Esophagus squamous epithelium (tissue), 5 donors: ENCODE results near the gene SLC6A4. TPM values are rescaled to one million over a fixed set of nuclear protein-coding genes. Genes with fewer than 3 reads are reported as not detected.

ENCODE experiments used
- DNase-seq: peaks from one replicate; lab custom pipeline; 2025; lab: John Stamatoyannopoulos, UW
- H3K27ac ChIP-seq, 4 donors: fragments of 200-600 bp; sonication (generic); one replicate each; pipeline ENCODE4 v1.5.1; 2016 to 2019; ENCODE audit warnings: mild to moderate bottlenecking in 1 of 4
- H3K27me3 ChIP-seq, 4 donors: fragments of 200-600 bp; sonication (generic); 1 replicate in 3 of 4; 2 replicates in 1 of 4; pipeline versions ENCODE4 v1.5.1 to v1.6.0; 2017 to 2021; ENCODE audit warnings: antibody characterized with exemption in 1 of 4
- H3K36me3 ChIP-seq, 3 donors: fragments of 200-600 bp; sonication (generic); one replicate each; pipeline ENCODE4 v1.5.1; 2016 to 2019
- H3K4me1 ChIP-seq, 3 donors: fragments of 200-600 bp; sonication (generic); one replicate each; pipeline ENCODE4 v1.5.1; 2017 to 2019
- H3K4me3 ChIP-seq, 4 donors: fragments of 200-600 bp; sonication (generic); 1 replicate in 3 of 4; 2 replicates in 1 of 4; pipeline ENCODE4 v1.5.1; 2016 to 2019; ENCODE audit warnings: mild to moderate bottlenecking in 2 of 4, moderate library complexity in 1 of 4
- H3K9me3 ChIP-seq, 3 donors: fragments of 200-600 bp; sonication (generic); one replicate each; pipeline ENCODE4 v1.5.1; 2016 to 2019
- POLR2A ChIP-seq, 4 donors: fragments of 450-650 bp; IDR thresholded peaks; one replicate each; pipeline ENCODE4 v1.6.1; 2017; ENCODE audit warnings: antibody characterized with exemption in 4 of 4, mild to moderate bottlenecking in 4 of 4, moderate library complexity in 3 of 4
- WGBS, 2 donors: methylation state at CpG; one replicate each; pipeline ENCODE4 v1.1.5; 2018; 5-methylcytosine and 5-hydroxymethylcytosine counted together
- intact Hi-C: fragments of 100-400 bp; cut with DNase I; formaldehyde crosslinking; loops from one replicate; pipeline ENCODE4 v1.15.0; 2022
- total RNA-seq, 4 donors: library from RNA; depleted of rRNA; stranded (reverse); fragments of >200 nt; gene quantifications; one replicate each; pipeline ENCODE4 v1.1.0, GENCODE V29; 2016
- TF ChIP-seq, protein P1 (sequence below), 6 experiments: fragments of 450-650 bp in 4 of 6; fragments of 200-600 bp in 2 of 6; sonication (generic) in 2 of 6; IDR thresholded peaks; one replicate each; pipeline ENCODE4 v1.5.1; 2016 to 2019; ENCODE audit warnings: antibody characterized with exemption in 6 of 6, mild to moderate bottlenecking in 4 of 6, moderate library complexity in 4 of 6
- donor health status: DM: yes; HTN: yes; CAD: no.

Gene SLC6A4
- total RNA-seq, 4 donors from 2014 or later, result 0.48 to 8.2 (median 3.5) TPM

DNA sequence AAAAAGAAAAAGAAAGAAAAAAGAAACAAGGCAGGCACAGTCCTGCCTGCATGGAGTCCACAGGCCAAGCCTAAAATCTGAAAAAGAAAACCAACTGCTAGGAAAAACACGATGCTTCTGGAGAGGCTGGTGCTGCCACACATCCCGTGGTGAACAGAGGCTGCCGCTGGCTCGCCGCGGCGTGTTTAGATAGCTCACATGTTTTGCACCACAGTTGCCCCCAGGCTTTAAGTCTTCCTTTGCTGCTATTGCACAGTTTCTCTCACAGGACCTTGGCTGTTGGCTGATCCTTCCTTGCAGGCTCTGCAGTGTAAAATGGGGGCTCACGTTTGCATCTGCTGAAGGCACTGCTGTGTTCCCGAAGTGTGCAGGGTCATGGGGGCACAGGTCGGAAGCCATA is 8.6 kb downstream of the SLC6A4 start:
- H3K4me3 ChIP-seq, result no peak overlapping the region
- H3K27ac ChIP-seq, result peak overlapping the region in 3 of 4 donors; percentile 52 to 75 (median 68)

DNA sequence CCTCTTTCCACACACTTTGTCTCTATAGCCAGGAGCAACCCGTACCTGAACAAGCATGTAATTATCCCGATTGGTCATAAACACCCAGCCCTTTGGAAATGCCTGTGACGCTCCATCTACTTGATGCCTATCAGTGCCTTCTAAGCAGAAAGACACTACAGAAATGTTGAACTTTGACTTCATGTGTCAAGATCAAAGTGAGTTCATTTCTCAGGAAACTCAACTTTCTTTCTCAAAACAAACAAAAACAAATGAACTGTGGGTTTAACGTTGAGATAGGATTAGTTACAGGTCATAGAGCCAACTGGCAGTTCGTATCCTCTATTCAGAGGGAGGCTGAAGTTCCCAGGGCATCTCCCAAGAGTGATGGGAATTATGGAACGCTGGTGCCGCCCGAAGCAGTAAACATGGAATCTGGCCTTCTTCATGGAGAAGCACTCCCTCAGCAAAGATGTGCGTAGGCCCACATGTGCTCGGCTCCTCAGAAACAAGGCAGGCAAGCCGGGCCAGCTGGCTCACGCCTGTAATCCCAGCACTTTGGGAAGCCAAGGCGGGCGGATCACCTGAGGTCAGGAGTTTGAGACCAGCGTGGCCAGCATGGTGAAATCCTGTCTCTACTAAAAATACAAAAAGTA is 9.5 kb downstream of the SLC6A4 start:
- peak overlapping the region; percentile 52 to 75 (median 63) for H3K27ac ChIP-seq
- H3K27me3 ChIP-seq, result peaks cover 0 to 14% (median 0%) of the 10 kb centered on the region in 4 donors
- DNase-seq, result no peak
- 43 to 49% methylated on average over 13 to 15 of the region's 15 CpGs for WGBS, 2 donors
- no peak overlapping the region for H3K4me3 ChIP-seq
- TF ChIP-seq, protein P1, sequence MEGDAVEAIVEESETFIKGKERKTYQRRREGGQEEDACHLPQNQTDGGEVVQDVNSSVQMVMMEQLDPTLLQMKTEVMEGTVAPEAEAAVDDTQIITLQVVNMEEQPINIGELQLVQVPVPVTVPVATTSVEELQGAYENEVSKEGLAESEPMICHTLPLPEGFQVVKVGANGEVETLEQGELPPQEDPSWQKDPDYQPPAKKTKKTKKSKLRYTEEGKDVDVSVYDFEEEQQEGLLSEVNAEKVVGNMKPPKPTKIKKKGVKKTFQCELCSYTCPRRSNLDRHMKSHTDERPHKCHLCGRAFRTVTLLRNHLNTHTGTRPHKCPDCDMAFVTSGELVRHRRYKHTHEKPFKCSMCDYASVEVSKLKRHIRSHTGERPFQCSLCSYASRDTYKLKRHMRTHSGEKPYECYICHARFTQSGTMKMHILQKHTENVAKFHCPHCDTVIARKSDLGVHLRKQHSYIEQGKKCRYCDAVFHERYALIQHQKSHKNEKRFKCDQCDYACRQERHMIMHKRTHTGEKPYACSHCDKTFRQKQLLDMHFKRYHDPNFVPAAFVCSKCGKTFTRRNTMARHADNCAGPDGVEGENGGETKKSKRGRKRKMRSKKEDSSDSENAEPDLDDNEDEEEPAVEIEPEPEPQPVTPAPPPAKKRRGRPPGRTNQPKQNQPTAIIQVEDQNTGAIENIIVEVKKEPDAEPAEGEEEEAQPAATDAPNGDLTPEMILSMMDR (IDR thresholded peaks at IDR 0.05), result no peak
- TF ChIP-seq POLR2A (IDR thresholded peaks at IDR 0.05), result no peak
- H3K9me3 ChIP-seq, result no peaks in the 10 kb centered on the region
- intact Hi-C loops, result no loop called here
- peaks cover 0 to 67% (median 19%) of the 10 kb centered on the region in 3 donors for H3K4me1 ChIP-seq
- peaks cover 0 to 3% (median 0%) of the 10 kb centered on the region in 3 donors for H3K36me3 ChIP-seq

More for the DNA sequence above, 8.6 kb downstream of the SLC6A4 start:
- intact Hi-C loops, result no loop called here
- no peak for DNase-seq
- Histone ChIP-seq H3K27me3 (peaks cover 0 to 14% (median 0%) of the 10 kb centered on the region in 4 donors), H3K9me3 (no peaks in the 10 kb centered on the region), H3K36me3 (no peaks in the 10 kb centered on the region), H3K4me1 (peaks cover 0 to 69% (median 19%) of the 10 kb centered on the region in 3 donors)
- TF ChIP-seq, protein P1 (IDR thresholded peaks at IDR 0.05), result no peak
- no peak for TF ChIP-seq POLR2A (IDR thresholded peaks at IDR 0.05)
- 50 to 58% methylated on average over 10 of the region's 10 CpGs for WGBS, 2 donors

- no peak for DNase-seq
- Histone ChIP-seq H3K27me3 (peaks cover 0 to 9% (median 0%) of the 10 kb centered on the region in 4 donors), H3K36me3 (peaks cover 0 to 3% (median 0%) of the 10 kb centered on the region in 3 donors), H3K9me3 (no peaks in the 10 kb centered on the region), H3K27ac (peak overlapping the region in 3 of 4 donors; percentile 5 to 75 (median 53)), H3K4me1 (peaks cover 0 to 58% (median 15%) of the 10 kb centered on the region in 3 donors), H3K4me3 (no peak overlapping the region)
- TF ChIP-seq, protein P1 (IDR thresholded peaks at IDR 0.05), result no peak
- no peak for TF ChIP-seq POLR2A (IDR thresholded peaks at IDR 0.05)
- intact Hi-C loops, result no loop called here
- 42 to 85% methylated on average over 3 of the region's 3 CpGs for WGBS, 2 donors
Observed at GRCh38 chr17:30225112-30225511, 10.4 kb downstream of the SLC6A4 start.

GRCh38 chr17:30224419-30224960 is 11.0 kb downstream of the SLC6A4 start:
- 51 to 56% methylated on average over 6 of the region's 8 CpGs for WGBS, 2 donors
- peaks cover 0 to 9% (median 0%) of the 10 kb centered on the region in 4 donors for H3K27me3 ChIP-seq
- no peaks in the 10 kb centered on the region for H3K9me3 ChIP-seq
- TF ChIP-seq, protein P1 (IDR thresholded peaks at IDR 0.05), result no peak
- no peak for TF ChIP-seq POLR2A (IDR thresholded peaks at IDR 0.05)
- no peak overlapping the region for H3K4me3 ChIP-seq
- intact Hi-C loops, result no loop called here
- peak overlapping the region in 1 of 4 donors; percentile 75 for H3K27ac ChIP-seq
- peaks cover 0 to 52% (median 13%) of the 10 kb centered on the region in 3 donors for H3K4me1 ChIP-seq
- peaks cover 0 to 3% (median 0%) of the 10 kb centered on the region in 3 donors for H3K36me3 ChIP-seq
- no peak for DNase-seq

DNA sequence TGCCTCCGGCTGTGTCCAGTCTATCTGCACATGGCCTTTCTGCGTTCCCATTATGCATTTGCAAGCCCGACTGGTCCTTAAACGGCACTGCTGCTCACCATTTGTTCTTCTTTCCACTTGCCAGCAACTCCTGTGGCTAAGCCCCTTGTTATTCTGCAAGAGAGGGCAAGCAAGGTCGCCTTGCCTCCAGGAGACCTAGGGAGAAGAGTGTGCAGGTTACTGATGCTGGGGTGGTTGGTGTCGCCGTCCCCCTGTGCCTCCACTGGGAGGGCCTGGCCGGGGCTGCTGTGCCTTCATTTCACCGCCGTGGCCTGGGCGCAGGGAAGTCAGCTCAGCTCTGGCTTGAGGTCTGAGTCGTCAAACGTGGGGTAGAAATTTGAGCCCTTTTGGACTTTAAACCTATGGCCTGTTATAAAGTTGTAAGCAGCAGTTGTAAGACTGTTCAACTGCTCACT is 12.7 kb downstream of the SLC6A4 start:
- Histone ChIP-seq H3K36me3 (peaks cover 0 to 6% (median 0%) of the 10 kb centered on the region in 3 donors), H3K4me1 (peaks cover 0 to 35% (median 10%) of the 10 kb centered on the region in 3 donors), H3K4me3 (no peak overlapping the region), H3K9me3 (no peaks in the 10 kb centered on the region), H3K27ac (no peak overlapping the region), H3K27me3 (no peaks in the 10 kb centered on the region)
- intact Hi-C loops, result no loop called here
- no peak for DNase-seq
- TF ChIP-seq, protein P1 (IDR thresholded peaks at IDR 0.05), result no peak
- TF ChIP-seq POLR2A (IDR thresholded peaks at IDR 0.05), result no peak
- WGBS, 2 donors, result 84 to 93% methylated on average over 5 to 8 of the region's 13 CpGs
